K562 (cell line): ENCODE measurements around the gene VHLL. TPM values are rescaled to one million over a fixed set of nuclear protein-coding genes. Genes with fewer than 3 reads are reported as not detected.

Experiments used
- BCL6 ChIP-seq: fragments of 250-450 bp; sonication (Bioruptor Pico); IDR thresholded peaks from 2 replicates; pipeline ENCODE4 v1.4.0; 2020
- CBX8 ChIP-seq: fragments of 200-600 bp; sonication (generic); IDR thresholded peaks from 2 replicates; pipeline ENCODE4 v1.6.1; 2012; ENCODE audit warnings: borderline replicate concordance, mixed run types, low read depth, mild to moderate bottlenecking, moderate library complexity, mixed read lengths, low read length, control low read depth, inconsistent platforms; ENCODE audit not compliant: poor library complexity, severe bottlenecking; ENCODE audit errors: extremely low read depth
- CEBPG ChIP-seq, 3 experiments: fragments of 200-800 bp in 1 of 3; sonication (Bioruptor generic) in 1 of 3; sonication (generic) in 1 of 3; formaldehyde crosslinking in 1 of 3; IDR thresholded peaks in 2 of 3; conservative IDR thresholded peaks in 1 of 3; 2 replicates each; pipeline versions ENCODE4 v1.6.1 to v1.8.0; 2016 to 2022; ENCODE audit warnings: missing compliant biosample characterization in 2 of 3, missing genetic modification characterization in 2 of 3, mild to moderate bottlenecking in 1 of 3, missing genetic modification reagents in 1 of 3
- HES1 ChIP-seq: fragments of 450-650 bp; IDR thresholded peaks from 2 replicates; pipeline ENCODE4 v1.6.1; 2016; ENCODE audit warnings: low read depth, mild to moderate bottlenecking, moderate library complexity
- LEF1 ChIP-seq: fragments of 450-650 bp; IDR thresholded peaks from 2 replicates; pipeline ENCODE4 v1.6.1; 2016; ENCODE audit warnings: mild to moderate bottlenecking
- MITF ChIP-seq: IDR thresholded peaks from 2 replicates; pipeline ENCODE4 v1.6.1; 2014; ENCODE audit warnings: antibody characterized with exemption
- MYBL2 ChIP-seq, 2 experiments: fragments of 450-650 bp in 1 of 2; sonication (generic) in 1 of 2; formaldehyde crosslinking in 1 of 2; IDR thresholded peaks; 2 replicates each; pipeline versions ENCODE4 v1.6.1 to v1.8.1; 2017 to 2022; ENCODE audit warnings: borderline replicate concordance in 1 of 2, inconsistent platforms in 1 of 2, low read depth in 1 of 2, mild to moderate bottlenecking in 1 of 2, missing genetic modification reagents in 1 of 2, moderate library complexity in 1 of 2
- NR3C1 ChIP-seq: sonication (generic); formaldehyde crosslinking; IDR thresholded peaks from 2 replicates; pipeline ENCODE4 v1.8.1; 2022; ENCODE audit warnings: missing genetic modification reagents
- POLR3A ChIP-seq: IDR thresholded peaks from 2 replicates; pipeline ENCODE4 v1.6.1; 2011; ENCODE audit warnings: borderline replicate concordance, mild to moderate bottlenecking, moderate library complexity; ENCODE audit not compliant: insufficient read length, insufficient read depth; ENCODE audit errors: extremely low read depth
- POU5F1 ChIP-seq: fragments of 150-350 bp; IDR thresholded peaks from 2 replicates; pipeline ENCODE4 v1.6.1; 2014; ENCODE audit warnings: borderline replicate concordance, low read length, low read depth, mild to moderate bottlenecking; ENCODE audit not compliant: partially characterized antibody
- RAD51 ChIP-seq: fragments of 450-650 bp; IDR thresholded peaks from 2 replicates; pipeline ENCODE4 v1.7.1; 2016; ENCODE audit warnings: low read depth, mild to moderate bottlenecking, borderline replicate concordance
- RBM22 ChIP-seq: fragments of 200-400 bp; formaldehyde crosslinking; IDR thresholded peaks from 2 replicates; pipeline ENCODE4 v1.6.1; 2018; ENCODE audit warnings: low read length, low read depth; ENCODE audit not compliant: poor library complexity, severe bottlenecking
- RCOR1 ChIP-seq, 2 experiments: IDR thresholded peaks; 2 replicates each; pipeline ENCODE4 v1.6.1; 2012; ENCODE audit warnings: low read depth in 2 of 2, low read length in 2 of 2, borderline replicate concordance in 1 of 2, improper control_type of control experiment in 1 of 2
- RFX1 ChIP-seq: fragments of 450-650 bp; IDR thresholded peaks from 2 replicates; pipeline ENCODE4 v1.6.1; 2016; ENCODE audit warnings: mild to moderate bottlenecking, moderate library complexity
- RFX7 ChIP-seq: fragments of 250-450 bp; sonication (Bioruptor Pico); IDR thresholded peaks from 2 replicates; pipeline ENCODE4 v1.5.1; 2021; ENCODE audit warnings: mild to moderate bottlenecking
- SRSF3 ChIP-seq: fragments of 200-400 bp; formaldehyde crosslinking; IDR thresholded peaks from 2 replicates; pipeline ENCODE4 v1.6.1; 2016; ENCODE audit warnings: mild to moderate bottlenecking, low read length, moderate library complexity; ENCODE audit not compliant: insufficient read depth
- ZNF212 ChIP-seq: fragments of 450-650 bp; formaldehyde crosslinking; IDR thresholded peaks from 2 replicates; pipeline ENCODE4 v1.4.0; 2020; ENCODE audit warnings: mild to moderate bottlenecking
- ZNF583 ChIP-seq: fragments of 250-450 bp; sonication (Bioruptor Pico); IDR thresholded peaks from 2 replicates; pipeline ENCODE4 v1.4.0; 2020
- polyA plus RNA-seq, 8 experiments: library from polyadenylated mRNA; depleted of rRNA in 4 of 8; stranded (reverse) in 5 of 8; unstranded in 3 of 8; fragments of >200 nt; fragmentation: Nextera tagmentation in 2 of 8; fragmentation: Illumina TruSeq in 1 of 8; extraction: Ambion mirVana in 2 of 8; extraction: Trizol in 1 of 8; gene quantifications; 2 replicates each; pipeline versions ENCODE4 v1.2.1 to v1.2.3, GENCODE V29; 2011 to 2014; ENCODE audit warnings: inconsistent platforms in 1 of 8, missing spikeins in 1 of 8
- total RNA-seq, 7 experiments: library from RNA; depleted of rRNA in 6 of 7; stranded (reverse); fragments of >200 nt in 6 of 7; fragmentation: Illumina TruSeq in 2 of 7; extraction: Trizol in 2 of 7; gene quantifications; 2 replicates each; pipeline versions ENCODE4 v1.2.1 to v1.2.3, GENCODE V29; 2011 to 2021; ENCODE audit warnings: low replicate concordance in 1 of 7
- TF ChIP-seq, protein P1 (sequence below): fragments of 250-450 bp; sonication (Bioruptor Pico); IDR thresholded peaks from 2 replicates; pipeline ENCODE4 v1.8.0; 2022; ENCODE audit warnings: inconsistent platforms
- TF ChIP-seq, protein P2 (sequence below): fragments of 450-650 bp; conservative IDR thresholded peaks from 2 replicates; pipeline ENCODE4 v1.6.1; 2016; ENCODE audit warnings: missing genetic modification characterization, low read depth, mild to moderate bottlenecking, missing compliant biosample characterization, moderate library complexity

Gene VHLL
- total and polyA plus RNA-seq, 9 of the 15 experiments (the other 6 are each of a cell fraction or from before 2014, with no cell fraction given) = not detected

- TF ChIP-seq MITF (no peak), RAD51 (no peak), ZNF583 (peak; percentile 12; the same call in 1 of the 2 replicates), ZNF212 (no peak), RFX1 (no peak), CEBPG (CRISPR knock-in tag; IDR thresholded peaks at IDR 0.05) (no peak), CEBPG (tag; conservative IDR thresholded peaks at IDR 0.05 in 1 of 2, IDR thresholded peaks at IDR 0.05 in 1 of 2) (no peak), SRSF3 (no peak), LEF1 (no peak), MYBL2 (IDR thresholded peaks at IDR 0.05; ENCODE audit: low read depth) (no peak; the same call in 1 of the 2 replicates), MYBL2 (CRISPR knock-in tag; IDR thresholded peaks at IDR 0.05; ENCODE audit: borderline replicate concordance) (no peak), RBM22 (peak; percentile 59), RCOR1 (IDR thresholded peaks at IDR 0.05; ENCODE audit: borderline replicate concordance in 1 of 2, low read depth in 2 of 2, low read length in 2 of 2) (no peak), HES1 (no peak), RFX7 (no peak), POU5F1 (no peak), CBX8 (no peak), POLR3A (no peak), NR3C1 (CRISPR knock-in tag) (no peak), BCL6 (CRISPR knock-in tag) (no peak)
- TF ChIP-seq, protein P1, sequence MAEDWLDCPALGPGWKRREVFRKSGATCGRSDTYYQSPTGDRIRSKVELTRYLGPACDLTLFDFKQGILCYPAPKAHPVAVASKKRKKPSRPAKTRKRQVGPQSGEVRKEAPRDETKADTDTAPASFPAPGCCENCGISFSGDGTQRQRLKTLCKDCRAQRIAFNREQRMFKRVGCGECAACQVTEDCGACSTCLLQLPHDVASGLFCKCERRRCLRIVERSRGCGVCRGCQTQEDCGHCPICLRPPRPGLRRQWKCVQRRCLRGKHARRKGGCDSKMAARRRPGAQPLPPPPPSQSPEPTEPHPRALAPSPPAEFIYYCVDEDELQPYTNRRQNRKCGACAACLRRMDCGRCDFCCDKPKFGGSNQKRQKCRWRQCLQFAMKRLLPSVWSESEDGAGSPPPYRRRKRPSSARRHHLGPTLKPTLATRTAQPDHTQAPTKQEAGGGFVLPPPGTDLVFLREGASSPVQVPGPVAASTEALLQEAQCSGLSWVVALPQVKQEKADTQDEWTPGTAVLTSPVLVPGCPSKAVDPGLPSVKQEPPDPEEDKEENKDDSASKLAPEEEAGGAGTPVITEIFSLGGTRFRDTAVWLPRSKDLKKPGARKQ (CRISPR knock-in tag) = no peak
- TF ChIP-seq, protein P2, sequence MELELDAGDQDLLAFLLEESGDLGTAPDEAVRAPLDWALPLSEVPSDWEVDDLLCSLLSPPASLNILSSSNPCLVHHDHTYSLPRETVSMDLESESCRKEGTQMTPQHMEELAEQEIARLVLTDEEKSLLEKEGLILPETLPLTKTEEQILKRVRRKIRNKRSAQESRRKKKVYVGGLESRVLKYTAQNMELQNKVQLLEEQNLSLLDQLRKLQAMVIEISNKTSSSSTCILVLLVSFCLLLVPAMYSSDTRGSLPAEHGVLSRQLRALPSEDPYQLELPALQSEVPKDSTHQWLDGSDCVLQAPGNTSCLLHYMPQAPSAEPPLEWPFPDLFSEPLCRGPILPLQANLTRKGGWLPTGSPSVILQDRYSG (tag) = no peak
Observed at GRCh38 chr1:156282479-156283222, 16.5 kb downstream of the VHLL start, which contains the start of gene SMG5 (continued).
